HG03439 (cell line): ENCODE results near the gene TSPO.

Experiments
- ATAC-seq: cut with Tn5 transposase; IDR thresholded peaks from one replicate; pipeline ENCODE4 v1.9.1; 2021; ENCODE audit warnings: mild to moderate bottlenecking, moderate library complexity; ENCODE audit not compliant: unreplicated experiment

Gene TSPO

DNA sequence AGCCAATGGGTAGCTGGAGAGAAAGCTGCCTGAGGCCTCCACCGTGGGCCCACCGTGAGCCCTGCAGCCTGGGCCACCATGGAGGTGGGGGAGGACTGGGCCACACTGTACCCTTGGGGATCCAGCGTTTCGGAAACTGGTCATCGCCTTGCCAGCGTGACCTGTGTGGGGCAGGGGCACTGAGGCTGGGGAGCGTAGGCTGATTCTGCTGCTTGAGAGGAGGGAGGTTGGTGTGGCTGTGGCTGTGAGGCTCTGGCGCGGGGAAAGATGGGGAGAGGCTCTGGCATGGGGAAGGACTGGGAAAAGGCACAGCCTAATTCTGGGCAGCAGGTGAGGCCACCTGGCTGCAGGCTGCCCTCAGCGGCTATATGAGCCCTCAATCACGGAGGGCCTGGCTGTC, 48.2 kb downstream of the TSPO start:
- no peak for ATAC-seq

DNA sequence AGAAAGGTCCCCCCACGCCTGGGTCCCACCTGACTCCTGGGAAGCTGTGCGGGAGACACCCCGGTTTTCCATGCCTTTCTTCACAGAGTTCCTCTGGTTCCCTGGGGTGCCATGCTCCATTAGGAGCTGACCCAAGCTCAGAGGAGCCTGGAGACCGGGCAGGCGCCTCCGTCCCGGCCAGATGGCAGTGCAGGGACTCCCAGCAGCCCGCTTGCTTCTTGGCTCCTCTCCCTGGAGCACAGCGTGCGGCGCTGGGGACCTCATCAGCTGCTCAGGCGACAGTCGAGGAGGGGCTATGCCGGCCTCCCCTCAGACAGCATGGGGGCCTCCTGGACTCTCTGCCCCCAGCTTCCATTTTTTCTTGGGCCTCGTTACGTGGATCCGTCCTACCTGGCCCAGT, 48.7 kb downstream of the TSPO start:
- no peak for ATAC-seq

DNA sequence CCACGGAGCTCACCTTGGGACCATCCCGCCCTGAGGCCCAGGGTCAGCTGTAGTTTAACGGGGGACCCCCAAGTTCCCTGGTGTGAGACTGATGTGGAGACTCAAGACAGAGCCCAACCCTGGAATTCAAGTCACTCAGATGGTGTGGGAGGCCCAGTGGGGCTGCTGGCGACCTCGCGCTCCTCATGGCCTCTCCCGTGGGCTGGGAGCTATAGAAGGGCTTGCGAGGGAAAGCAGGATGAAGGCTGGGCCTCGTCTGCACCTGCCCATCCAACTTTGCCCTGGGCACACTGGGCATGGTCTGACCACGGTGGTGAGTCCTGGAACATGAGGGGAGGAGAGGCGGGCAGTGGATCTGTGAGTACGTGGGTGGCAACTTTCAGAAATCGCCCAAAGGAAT, 49.2 kb downstream of the TSPO start:
- no peak for ATAC-seq

DNA sequence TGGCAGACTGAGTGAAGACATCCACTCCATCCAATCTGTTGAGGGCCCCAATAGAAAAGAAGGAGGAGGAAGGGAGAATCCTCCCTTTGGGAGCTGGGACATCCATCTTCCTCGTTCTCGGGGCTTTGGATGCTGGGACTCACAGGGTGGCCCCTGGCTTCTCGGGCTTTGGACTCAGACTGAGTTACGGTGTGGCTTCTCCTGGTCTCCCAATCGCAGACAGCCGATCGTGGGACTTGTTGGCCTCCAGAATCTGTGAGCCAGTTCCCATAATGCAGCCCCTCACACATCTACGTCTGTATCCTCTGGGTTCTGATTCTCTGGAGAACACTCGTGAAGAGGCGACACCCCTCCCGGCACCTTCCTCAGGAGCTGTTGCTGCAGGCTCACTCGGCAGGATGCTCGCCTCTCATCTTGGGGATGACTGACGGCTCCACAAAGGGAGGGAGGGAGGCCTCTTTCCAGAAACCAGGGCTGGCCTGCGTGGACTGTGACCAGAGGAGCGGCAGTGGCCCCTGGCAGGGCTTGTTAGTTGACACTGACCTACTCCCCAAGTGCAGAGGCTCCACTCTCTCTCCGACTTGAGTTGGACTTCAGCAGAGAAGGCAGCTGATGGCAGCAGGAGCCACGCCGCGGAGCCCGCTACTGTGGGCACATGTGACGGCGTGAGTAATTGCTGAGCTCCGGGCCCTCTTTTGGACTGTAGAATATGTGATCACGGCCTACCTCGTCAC, 50.3 kb downstream of the TSPO start:
- no peak for ATAC-seq

DNA sequence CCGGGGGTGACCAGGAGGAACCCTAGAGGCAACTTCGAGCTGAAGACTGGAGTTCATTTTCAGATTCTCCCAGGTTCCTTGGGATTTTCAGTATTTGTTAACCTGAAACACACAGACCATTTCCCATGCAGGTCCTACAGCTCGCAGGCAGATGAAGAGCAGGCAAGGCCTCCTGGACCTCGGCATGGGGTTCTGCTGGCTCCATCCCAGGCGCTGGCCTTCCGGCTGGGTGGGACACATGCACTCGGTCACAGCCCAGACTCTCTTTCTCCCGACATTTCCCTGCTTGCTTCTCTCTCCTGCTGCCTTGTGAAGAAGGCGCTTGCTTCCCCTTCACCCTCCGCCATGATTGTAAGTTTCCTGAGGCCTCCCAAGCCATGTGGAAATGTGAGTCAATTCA, 51.0 kb downstream of the TSPO start:
- no peak for ATAC-seq

DNA sequence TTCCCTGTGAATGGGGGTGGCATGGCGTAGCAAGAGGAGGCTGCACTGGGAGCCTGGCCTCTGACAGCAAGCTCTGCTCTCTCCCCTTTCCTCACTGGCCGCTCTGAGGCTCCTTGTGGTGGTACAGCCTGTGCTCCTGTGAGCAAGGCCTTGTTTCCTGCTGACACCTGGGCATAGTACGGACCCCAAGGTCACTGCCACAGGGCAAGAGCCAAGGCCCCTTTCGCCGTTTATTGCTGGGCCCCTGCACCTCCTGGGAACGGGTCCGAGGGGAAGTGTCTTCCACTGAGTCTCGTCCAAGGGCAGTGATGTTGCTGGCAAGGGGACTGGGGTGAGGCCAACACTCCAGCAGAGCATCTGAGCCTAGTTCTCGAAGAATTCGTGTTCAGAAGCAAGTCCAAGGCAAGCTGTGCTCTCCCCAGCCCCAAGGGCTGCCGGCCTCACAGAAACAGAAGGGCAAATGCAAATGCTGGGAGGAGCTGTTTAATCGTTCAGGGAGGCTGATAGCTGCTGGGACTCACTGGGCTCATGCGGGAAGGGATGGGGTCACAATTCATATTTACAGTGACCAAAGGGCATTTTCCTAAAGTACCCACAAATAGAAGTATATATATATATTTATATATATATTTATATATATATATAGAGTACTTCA, 51.5 kb downstream of the TSPO start:
- ATAC-seq, result no peak

DNA sequence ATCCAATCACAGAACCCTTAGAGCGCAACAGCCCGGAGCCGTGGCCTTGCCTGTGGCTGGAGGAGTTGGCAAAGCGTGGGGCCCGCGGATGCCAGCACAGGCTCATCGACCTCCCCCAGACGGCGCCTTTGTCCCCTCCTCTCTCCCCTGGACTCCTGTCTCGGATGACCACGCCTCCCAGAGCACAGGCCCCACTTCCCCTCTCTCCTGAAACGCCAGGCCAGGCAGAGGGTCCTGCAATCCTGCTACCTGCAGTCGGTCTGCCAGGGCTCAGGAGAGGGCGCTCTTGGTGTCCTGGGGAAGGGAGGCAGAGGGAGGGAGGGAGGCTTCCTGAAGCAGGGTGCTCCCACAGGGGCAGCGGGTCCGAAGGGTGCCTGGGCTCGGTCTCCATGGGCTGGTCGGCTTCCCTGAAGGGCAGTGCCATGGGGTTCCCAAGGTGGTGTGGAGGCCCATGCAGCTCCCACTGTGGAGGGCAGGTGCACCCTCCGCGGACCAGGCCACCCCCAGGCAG, 52.2 kb downstream of the TSPO start:
- ATAC-seq, result no peak

DNA sequence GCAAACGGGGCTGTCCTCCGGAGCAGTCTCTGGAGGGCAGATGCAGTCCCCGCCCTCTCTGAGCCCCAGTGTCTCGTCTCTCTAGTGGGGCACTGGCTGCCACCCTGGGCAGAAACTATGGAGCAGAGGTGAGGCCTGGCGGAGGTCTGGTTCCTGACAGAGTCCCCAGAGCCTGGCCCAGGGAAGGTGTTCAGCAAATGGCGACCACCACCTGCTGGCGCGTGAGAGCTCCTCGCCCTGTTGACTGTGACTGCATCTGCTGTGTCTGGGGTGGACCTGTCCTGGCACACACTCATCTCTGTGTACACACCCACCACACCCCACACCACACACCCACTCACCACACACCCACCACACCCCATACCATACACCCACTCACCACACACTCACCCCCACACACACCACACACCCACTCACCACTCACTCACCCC, 53.9 kb downstream of the TSPO start:
- no peak for ATAC-seq

DNA sequence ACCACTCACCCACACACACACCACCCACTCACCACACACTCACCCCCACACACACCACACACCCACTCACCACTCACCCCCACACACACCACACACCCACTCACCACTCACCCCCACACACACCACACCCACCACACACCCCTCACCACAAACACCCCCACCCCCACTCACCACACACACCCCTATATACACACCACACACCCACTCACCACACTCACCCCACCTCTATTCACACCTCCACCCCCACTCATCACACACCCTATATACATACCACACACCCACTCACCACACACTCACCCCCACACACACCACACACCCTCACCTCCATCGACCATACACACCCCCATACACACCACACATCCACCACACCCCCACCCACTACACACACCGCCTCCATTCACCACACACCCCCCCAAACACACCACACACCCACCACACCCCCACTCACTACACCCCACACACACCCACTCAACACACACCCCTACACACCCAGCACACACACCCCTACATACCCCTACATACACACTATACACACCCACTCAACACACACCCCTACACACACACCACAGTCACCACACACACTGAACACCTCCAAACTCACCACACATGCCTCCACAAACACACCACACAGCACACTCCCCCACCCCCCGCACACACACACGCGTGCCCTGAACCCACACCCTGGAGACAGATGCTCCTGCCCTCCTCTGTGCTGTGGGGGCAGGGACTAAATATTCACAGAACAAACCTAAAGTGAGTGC, 54.6 kb downstream of the TSPO start:
- no peak for ATAC-seq

DNA sequence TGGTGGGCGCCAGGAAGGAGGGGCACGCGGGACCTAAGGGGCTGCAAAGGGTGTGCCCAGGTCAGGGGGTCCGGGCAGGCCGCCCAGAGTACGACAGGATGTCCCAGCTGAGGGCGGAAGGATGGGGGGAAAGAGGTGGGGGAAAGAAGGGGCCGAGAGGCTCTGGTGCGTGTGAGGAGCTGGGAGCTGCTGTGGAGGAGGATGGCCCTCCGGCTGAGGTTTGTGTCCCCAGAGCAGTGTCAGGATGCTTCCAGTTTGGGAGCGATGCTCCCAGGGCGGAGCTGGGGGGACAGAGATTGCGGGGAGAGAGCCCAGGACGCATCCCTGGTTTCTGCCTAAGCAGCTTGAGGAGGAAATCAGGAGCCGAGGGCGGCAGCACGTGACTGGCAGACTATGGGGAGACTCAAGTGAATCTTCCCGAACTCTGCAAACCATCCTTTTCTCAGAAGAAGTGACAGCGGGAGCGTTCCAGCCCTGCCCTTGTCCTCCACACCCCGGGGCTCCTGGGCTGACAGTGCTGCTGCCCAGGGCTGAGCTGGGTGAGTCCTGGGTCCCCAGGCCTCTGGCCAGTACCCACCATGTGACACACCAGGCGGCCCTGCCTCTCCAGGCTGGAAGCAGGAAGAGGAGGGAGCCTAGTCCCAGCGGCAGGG, 55.3 kb downstream of the TSPO start:
- ATAC-seq, result no peak

DNA sequence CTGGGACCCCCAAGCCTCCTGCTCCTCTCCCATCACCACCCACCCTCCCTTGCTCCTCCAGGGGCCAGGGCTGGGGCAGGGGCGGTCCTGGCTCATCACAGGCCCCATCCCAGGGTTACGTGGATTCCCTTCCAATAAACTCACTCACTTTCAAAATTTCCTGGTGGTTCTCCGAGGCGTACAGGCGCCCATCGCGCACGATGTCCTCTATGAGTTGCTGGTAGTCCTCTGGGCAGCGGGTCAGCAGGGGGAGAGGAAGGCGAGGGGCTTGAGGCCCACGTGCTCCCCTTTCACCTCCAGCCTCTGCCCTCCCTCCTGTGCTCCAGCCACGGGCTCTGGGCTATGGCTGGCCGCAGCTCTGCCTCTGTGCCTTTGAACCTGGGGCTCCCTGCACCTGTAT, 56.0 kb downstream of the TSPO start:
- ATAC-seq, result no peak

DNA sequence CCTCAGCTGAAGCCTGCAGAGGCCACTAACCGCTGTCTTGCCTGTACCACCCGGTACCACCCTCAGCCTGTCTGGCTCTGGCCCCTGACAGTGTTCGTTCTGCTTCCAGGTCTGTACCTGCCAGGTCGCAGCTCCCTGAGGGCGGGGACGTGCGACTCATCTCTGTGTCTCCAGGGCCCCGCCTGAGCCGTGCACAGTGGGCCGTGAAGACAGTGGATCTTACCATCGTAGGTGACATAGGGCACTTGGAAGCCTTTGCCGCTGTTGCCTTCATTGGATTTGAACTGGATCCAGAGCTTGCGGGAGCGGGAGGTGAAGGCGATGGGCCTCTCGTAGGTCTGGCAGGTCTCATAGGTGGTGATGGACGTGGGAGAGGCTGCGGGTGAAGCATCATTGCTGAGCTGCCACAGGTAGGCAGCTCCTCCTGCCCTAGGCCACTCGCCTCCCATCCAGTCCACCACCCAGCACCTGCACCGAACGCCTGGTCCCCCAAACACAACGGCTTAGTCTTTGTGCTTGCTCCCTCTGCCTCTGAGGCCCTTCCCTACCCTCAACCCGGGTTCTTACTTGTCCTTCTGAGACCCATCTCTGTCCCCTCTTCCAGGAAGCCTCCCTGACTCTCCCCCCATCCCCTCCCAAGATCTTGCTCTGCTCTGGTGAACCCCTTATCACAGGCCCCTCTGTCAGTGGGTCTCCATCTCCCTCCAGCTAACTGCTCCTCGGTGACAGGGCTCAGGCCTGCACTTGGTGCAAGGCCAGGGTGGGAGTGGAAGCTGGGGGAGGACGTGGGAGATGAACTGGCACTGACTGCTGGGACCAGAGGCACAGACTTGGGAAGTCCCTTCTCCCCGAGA, 56.7 kb downstream of the TSPO start:
- no peak for ATAC-seq

DNA sequence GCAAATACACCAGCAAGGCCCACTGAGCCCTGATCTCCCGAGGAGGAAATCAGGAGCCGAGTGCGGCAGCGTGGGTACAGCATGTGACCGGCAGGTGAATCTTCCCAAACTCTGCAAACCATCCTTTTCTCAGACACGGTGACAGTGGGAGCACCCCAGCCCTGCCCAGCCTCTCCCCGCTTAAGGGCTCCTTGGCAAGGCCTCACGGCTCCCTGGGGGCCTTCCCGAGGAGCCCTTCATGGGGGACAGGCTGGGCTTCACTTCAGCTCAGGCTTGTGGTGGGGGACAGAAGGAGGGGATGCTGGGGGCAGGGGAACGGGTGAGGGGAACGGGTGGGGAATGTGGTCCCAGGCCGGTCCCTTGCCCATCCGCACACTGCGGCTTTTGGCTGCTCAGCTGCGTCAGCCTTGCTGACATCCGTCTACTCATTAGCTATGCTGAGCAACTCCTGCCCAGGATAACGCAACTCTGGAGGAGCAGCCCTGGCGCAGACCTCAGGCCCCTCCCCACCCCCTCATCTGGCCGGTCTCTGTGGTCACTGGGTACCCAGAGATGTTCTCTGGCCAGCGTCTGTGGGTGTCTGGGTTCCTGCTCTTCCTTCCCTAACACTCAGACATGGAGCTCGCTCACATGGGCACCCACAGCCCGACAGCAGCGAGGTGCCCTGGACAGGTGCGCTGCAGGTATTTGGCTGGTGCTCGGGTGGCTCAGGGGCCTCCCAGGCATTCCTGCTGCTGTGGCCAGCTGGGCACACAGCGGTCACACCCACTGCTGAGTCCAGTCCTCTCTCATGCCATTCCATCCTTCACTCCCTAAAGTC, 57.6 kb downstream of the TSPO start:
- ATAC-seq, result no peak

DNA sequence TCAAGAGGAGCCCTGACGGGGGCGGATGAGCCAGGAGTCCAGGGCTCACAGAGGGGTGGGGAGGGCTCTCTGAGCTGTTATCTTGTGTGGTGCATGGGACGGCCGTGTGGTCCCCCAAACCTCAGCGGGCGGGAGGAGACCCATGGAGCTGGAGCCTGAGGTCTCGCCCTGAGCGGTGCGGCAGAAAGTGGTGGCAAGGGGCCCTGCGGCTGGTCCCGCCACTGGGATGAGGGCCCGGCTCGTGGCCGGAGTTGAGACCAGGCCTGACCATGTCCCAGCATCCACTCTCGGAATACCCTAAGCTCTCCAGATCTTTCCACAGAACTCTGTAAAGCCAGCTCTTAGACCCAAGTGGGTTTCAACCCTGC, 58.1 kb downstream of the TSPO start:
- no peak for ATAC-seq

DNA sequence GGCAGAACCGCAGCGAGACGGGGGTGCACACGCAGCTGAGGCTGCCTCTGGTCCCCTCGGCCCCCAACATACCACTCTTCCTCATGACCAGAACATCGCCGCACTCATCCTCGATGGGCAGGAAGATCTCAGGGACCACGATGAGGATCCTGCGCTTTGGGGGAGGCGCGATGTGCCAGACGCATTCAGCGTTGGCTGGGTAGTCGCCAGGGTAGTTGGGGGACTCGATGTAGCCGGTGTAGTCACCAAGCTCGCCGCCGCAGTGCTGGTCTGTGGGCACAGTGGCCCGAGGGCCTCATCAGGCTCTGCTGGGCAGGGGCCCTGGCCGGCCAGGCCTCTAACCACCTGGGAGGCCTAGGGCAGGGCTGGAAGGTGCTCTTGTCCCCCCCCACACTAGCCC, 58.6 kb downstream of the TSPO start:
- ATAC-seq, result no peak

DNA sequence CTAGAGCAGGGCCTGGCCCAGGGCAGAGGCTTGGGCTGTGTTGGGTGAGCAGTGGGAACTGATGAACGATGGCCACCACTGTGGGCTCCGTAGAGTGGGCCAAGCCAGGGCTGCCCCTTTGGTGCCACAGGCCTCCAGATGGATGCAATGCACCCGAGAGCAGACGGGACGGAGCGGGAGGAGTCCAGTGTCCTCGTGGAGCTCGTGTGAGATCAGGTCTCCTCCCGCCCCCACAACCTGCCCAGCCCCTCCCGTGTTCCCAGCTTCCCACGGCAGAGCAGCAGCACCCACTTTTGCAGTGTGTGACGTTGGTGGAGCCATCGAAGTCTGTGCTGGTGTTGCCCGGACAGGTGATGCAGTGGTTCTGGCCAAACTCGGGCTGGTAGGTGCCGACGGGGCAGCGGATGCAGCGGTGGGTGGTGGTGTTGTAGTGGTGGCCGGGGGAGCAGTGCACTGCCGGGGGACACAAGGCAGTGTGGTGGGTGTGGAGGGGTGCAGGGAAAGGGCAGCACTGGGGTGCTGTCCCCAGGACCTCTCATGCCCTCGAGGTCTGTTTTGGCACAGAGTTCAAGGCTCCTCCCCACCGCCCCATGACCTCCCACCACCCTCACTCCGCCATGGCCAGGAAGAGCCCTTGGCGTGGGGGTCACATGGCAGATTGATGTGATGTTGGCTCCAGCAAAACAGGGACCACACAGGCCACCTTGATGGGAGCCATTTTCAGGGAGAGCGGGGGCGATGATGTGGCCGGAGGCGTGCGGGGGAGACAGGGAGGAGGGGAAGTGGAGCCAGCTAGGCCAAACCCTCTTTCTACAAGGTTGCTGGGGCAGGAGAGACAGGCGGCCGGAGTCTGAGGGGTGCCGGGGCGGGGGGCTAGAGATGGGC, 59.5 kb downstream of the TSPO start:
- ATAC-seq, result no peak

DNA sequence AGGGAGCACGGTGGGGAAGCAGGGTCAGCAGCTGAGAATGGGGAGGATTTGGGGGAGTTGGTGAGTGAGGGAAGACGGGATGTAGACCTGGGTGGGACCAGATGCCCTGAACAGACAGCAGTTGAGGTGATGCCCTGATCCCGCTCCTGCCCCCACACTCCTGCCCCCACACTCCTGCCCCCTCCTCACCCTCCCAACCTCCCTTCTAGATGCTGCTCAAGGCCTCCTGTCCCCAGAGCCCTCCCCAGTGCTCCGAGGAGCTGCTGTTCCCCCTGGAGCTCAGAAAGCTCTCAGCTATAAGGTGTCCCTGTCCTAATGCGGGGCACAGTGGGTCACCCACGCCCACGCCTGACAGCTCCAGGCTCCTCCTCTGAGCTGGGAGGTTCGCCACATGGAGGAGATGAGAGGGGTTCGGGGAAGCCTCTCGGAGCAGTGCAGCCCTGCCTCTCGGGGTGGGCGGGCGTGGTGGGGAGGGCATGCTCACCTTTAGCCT, 60.6 kb downstream of the TSPO start:
- no peak for ATAC-seq

DNA sequence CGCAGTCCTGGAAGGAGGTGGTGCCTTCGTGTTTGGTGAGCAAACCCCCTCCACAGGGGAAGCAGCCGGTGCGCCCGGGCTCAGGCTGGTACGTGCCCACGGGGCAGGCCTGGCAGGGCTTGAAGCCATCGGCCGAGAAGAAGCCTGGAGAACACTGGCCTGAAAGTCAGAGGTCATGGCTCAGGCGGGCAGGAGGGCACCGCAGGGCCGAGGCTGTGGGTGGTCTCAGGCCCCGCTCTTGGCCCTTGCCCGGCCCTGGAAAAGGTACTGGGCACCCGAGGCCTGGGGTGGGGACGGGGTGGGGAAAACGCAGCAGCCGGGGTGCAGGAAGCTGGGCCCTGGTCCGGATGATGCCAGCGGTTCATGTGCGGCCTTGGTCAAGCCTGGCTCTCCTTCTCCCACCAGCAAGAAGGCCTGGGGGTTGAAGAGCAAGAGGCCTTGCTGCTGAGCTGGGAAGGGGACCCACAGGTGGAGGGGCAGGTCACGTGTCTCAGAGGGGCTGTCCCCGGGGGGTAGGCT, 61.1 kb downstream of the TSPO start:
- no peak for ATAC-seq
